Measurements from ENCODE around the gene SLC9A8. TPM values are rescaled to one million over a fixed set of nuclear protein-coding genes. Genes with fewer than 3 reads are reported as not detected.

SLC9A8 gene
- total and polyA plus RNA-seq, 4 donors: 7.8 to 21.1 (median 14.4) TPM

DNA sequence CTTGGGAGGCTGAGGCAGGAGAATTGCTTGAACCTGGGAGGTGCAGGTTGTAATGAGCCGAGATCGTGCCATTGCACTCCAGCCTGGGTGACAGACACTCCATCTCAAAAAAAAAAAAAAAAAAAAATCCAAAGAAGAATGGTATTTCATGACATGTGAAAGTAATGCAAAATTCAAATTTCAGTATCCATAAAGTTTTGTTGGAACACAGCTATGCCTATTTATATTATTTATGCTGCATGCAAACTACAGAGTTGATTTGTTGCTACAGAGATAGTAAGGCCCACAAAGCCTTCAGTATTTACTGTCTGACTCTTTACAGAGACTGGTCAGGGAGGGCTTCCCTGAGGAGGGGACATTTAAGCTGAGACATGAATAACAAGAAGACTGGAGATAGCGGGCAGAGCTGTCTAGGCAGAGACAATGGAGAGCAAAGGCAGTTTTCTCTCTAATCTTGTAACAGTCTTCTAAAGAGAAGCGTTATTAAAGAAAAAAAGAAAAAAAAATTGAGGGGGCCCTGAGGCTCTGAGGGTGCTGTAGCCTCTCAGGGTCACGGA, 2.7 kb upstream of the SLC9A8 start:
- Histone ChIP-seq H3K9me3 (ENCODE audit: control insufficient read depth in 4 of 4, insufficient read depth in 3 of 4, low read length in 3 of 4) (peaks cover 0 to 2% (median 0%) of the 10 kb centered on the region in 4 donors), H3K36me3 (ENCODE audit: control insufficient read depth in 4 of 4, insufficient read depth in 4 of 4, low read length in 4 of 4) (no peaks in the 10 kb centered on the region), H3K4me1 (ENCODE audit: control insufficient read depth in 5 of 5, insufficient read depth in 5 of 5, low read length in 5 of 5) (peaks cover 0 to 11% (median 4%) of the 10 kb centered on the region in 5 donors), H3K27ac (ENCODE audit: low read depth in 1 of 2, low read length in 1 of 2) (no peak overlapping the region), H3K9ac (ENCODE audit: insufficient read depth in 1 of 2, low read length in 2 of 2) (no peak overlapping the region), H3K27me3 (ENCODE audit: control insufficient read depth in 3 of 3, insufficient read depth in 3 of 3, low read length in 2 of 3) (no peaks in the 10 kb centered on the region), H3K4me3 (no peak overlapping the region)
- ATAC-seq (ENCODE audit: insufficient read depth, low FRiP score) (no peak), DNase-seq (no peak)
- TF ChIP-seq, protein P1, sequence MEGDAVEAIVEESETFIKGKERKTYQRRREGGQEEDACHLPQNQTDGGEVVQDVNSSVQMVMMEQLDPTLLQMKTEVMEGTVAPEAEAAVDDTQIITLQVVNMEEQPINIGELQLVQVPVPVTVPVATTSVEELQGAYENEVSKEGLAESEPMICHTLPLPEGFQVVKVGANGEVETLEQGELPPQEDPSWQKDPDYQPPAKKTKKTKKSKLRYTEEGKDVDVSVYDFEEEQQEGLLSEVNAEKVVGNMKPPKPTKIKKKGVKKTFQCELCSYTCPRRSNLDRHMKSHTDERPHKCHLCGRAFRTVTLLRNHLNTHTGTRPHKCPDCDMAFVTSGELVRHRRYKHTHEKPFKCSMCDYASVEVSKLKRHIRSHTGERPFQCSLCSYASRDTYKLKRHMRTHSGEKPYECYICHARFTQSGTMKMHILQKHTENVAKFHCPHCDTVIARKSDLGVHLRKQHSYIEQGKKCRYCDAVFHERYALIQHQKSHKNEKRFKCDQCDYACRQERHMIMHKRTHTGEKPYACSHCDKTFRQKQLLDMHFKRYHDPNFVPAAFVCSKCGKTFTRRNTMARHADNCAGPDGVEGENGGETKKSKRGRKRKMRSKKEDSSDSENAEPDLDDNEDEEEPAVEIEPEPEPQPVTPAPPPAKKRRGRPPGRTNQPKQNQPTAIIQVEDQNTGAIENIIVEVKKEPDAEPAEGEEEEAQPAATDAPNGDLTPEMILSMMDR (IDR thresholded peaks at IDR 0.05; ENCODE audit: control extremely low read depth, extremely low read depth): no peak
- WGBS, 2 donors: 94 to 99% methylated on average over 5 of the region's 5 CpGs

DNA sequence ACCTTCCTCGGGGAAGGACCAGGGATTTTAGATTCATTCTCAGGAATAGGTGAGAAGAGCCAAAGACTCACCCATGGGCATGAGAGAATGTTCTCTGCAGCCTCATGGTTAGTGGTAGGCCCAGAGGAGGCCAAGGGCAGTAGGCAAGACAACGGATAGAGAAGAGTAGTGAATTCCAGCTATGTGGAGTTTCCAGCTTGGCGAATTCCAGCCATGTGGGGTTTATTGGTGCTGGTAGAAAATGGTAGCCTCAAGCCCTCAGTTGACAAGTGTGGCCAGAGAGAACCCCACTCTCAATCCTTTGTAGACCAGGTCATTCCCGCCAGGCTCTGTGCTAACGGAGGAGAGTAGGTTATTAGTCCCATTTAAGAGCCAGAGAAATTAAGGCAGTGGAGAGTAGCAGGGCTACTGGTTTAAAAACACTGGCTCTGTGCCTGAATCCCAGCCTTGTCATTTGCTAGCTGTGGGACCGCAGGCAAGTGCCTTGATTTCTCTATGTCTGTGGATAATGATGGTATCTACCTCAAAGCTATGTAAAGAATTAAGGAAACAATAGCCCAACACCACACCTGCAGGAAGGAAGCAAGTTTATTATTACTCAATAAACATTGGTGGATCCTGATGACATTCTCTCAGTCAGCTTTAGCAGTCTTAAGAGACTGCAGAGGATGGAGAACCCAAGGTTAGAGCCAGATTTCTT, 2.0 kb upstream of the SLC9A8 start:
- no peaks in the 10 kb centered on the region for H3K9me3 ChIP-seq (ENCODE audit: control insufficient read depth in 4 of 4, insufficient read depth in 3 of 4, low read length in 3 of 4)
- H3K4me3 ChIP-seq: no peak overlapping the region
- no peaks in the 10 kb centered on the region for H3K27me3 ChIP-seq (ENCODE audit: control insufficient read depth in 3 of 3, insufficient read depth in 3 of 3, low read length in 2 of 3)
- H3K9ac ChIP-seq (ENCODE audit: insufficient read depth in 1 of 2, low read length in 2 of 2): no peak overlapping the region
- TF ChIP-seq, protein P1 (IDR thresholded peaks at IDR 0.05; ENCODE audit: control extremely low read depth, extremely low read depth): no peak
- H3K27ac ChIP-seq (ENCODE audit: low read depth in 1 of 2, low read length in 1 of 2): peak overlapping the region in 1 of 2 donors; percentile 6
- H3K36me3 ChIP-seq (ENCODE audit: control insufficient read depth in 4 of 4, insufficient read depth in 4 of 4, low read length in 4 of 4): no peaks in the 10 kb centered on the region
- ATAC-seq (ENCODE audit: insufficient read depth, low FRiP score) (no peak), DNase-seq (no peak)
- 83 to 96% methylated on average over 6 of the region's 6 CpGs for WGBS, 2 donors
- peaks cover 0 to 11% (median 5%) of the 10 kb centered on the region in 5 donors for H3K4me1 ChIP-seq (ENCODE audit: control insufficient read depth in 5 of 5, insufficient read depth in 5 of 5, low read length in 5 of 5)

DNA sequence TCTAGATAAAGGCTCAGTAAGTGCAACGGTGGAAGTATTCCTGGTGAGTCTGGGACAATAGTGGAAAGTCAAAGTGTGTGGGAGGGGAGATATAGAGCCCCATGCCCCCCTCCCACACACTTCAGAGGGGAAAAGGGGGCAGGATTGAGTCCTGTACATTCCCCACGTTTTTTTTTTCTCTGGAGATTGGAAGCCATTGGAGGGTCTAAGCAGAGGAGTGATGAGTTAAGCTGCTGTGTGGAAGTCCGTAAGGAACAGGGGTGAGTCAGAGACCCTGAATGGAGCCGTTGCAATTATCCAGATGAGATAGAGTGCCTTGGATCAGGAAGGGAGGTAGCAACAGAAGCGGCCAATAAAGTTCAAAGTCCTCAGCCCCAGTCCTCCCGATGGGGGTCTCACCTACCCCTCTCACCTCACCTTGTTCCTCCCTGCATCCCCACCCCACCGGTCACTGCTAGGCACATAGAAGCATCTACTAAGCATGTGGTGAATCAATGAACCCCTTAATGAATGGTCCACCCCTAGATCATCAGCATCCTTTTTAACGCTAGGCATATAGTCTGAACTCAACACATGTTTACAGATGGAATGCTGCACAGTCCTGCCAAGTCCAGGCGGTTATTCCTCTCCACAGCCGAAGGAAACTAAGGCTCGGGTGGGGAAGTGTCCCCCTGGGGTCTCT, 662 bp upstream of the SLC9A8 start:
- Histone ChIP-seq H3K27me3 (ENCODE audit: control insufficient read depth in 3 of 3, insufficient read depth in 3 of 3, low read length in 2 of 3) (no peaks in the 10 kb centered on the region), H3K36me3 (ENCODE audit: control insufficient read depth in 4 of 4, insufficient read depth in 4 of 4, low read length in 4 of 4) (peaks cover 0 to 6% (median 0%) of the 10 kb centered on the region in 4 donors), H3K9ac (ENCODE audit: insufficient read depth in 1 of 2, low read length in 2 of 2) (peak overlapping the region; percentile 31 to 76), H3K4me1 (ENCODE audit: control insufficient read depth in 5 of 5, insufficient read depth in 5 of 5, low read length in 5 of 5) (peaks cover 0 to 11% (median 5%) of the 10 kb centered on the region in 5 donors), H3K9me3 (ENCODE audit: control insufficient read depth in 4 of 4, insufficient read depth in 3 of 4, low read length in 3 of 4) (no peaks in the 10 kb centered on the region), H3K27ac (ENCODE audit: low read depth in 1 of 2, low read length in 1 of 2) (peak overlapping the region; percentile 73 to 96), H3K4me3 (no peak overlapping the region)
- TF ChIP-seq, protein P1 (IDR thresholded peaks at IDR 0.05; ENCODE audit: control extremely low read depth, extremely low read depth): no peak
- DNase-seq (no peak), ATAC-seq (ENCODE audit: insufficient read depth, low FRiP score) (no peak)
- 33 to 40% methylated on average over 11 of the region's 11 CpGs for WGBS, 2 donors
